Activated T-cell treated with anti-CD3 and anti-CD28 coated beads, Interleukin-2, amount 50 U/mL, for 24 hours (primary cell): ENCODE data around the gene C4orf33.
"Not testable (repeated sequence)": the region's sequence is repeated elsewhere in the genome, so short reads cannot be mapped to it uniquely, and the experiment has no call there.

ENCODE experiments used
- DNase-seq: peaks from one replicate; pipeline ENCODE4 v3.0.0-alpha.2; 2020
- H3K27ac Mint-ChIP-seq: 2 replicates; pipeline ENCODE4 v1.8.0; 2020; ENCODE audit warnings: mild to moderate bottlenecking, mixed read lengths
- H3K27me3 Mint-ChIP-seq: 2 replicates; pipeline ENCODE4 v1.8.0; 2020; ENCODE audit warnings: mixed read lengths
- H3K36me3 Mint-ChIP-seq: 2 replicates; pipeline ENCODE4 v1.8.0; 2020; ENCODE audit warnings: low read depth, mixed read lengths
- H3K4me1 Mint-ChIP-seq: 2 replicates; pipeline ENCODE4 v1.8.0; 2020; ENCODE audit warnings: low read depth, mixed read lengths
- H3K4me3 Mint-ChIP-seq: 2 replicates; pipeline ENCODE4 v1.8.0; 2020; ENCODE audit warnings: mild to moderate bottlenecking, moderate library complexity, mixed read lengths
- H3K9me3 Mint-ChIP-seq: 2 replicates; pipeline ENCODE4 v1.8.0; 2020; ENCODE audit warnings: mixed read lengths

Gene C4orf33

GRCh38 chr4:129109965-129110824, 14.2 kb downstream of the C4orf33 start:
- H3K27me3 Mint-ChIP-seq: no peaks in the 10 kb centered on the region
- H3K4me1 Mint-ChIP-seq: no peaks in the 10 kb centered on the region
- H3K27ac Mint-ChIP-seq: no peak overlapping the region
- H3K36me3 Mint-ChIP-seq: peaks cover 12% of the 10 kb centered on the region
- H3K9me3 Mint-ChIP-seq: no peaks in the 10 kb centered on the region
- no peak for DNase-seq
- no peak overlapping the region for H3K4me3 Mint-ChIP-seq

GRCh38 chr4:129110931-129111330, 15.0 kb downstream of the C4orf33 start:
- Mint-ChIP-seq H3K27me3 (no peaks in the 10 kb centered on the region), H3K9me3 (no peaks in the 10 kb centered on the region), H3K27ac (no peak overlapping the region), H3K4me1 (no peaks in the 10 kb centered on the region), H3K4me3 (no peak overlapping the region), H3K36me3 (peaks cover 12% of the 10 kb centered on the region)
- DNase-seq: no peak

- no peaks in the 10 kb centered on the region for H3K4me1 Mint-ChIP-seq
- DNase-seq: no peak
- no peak overlapping the region for H3K4me3 Mint-ChIP-seq
- H3K27ac Mint-ChIP-seq: no peak overlapping the region
- H3K27me3 Mint-ChIP-seq: no peaks in the 10 kb centered on the region
- no peaks in the 10 kb centered on the region for H3K9me3 Mint-ChIP-seq
- H3K36me3 Mint-ChIP-seq: peaks cover 12% of the 10 kb centered on the region
Measured at GRCh38 chr4:129111919-129112318, 16.0 kb downstream of the C4orf33 start.

- DNase-seq: no peak
- Mint-ChIP-seq H3K27me3 (no peaks in the 10 kb centered on the region), H3K27ac (no peak overlapping the region), H3K4me3 (no peak overlapping the region), H3K4me1 (no peaks in the 10 kb centered on the region), H3K9me3 (no peaks in the 10 kb centered on the region), H3K36me3 (peaks cover 12% of the 10 kb centered on the region)
Measured at GRCh38 chr4:129113434-129113833, 17.5 kb downstream of the C4orf33 start.

GRCh38 chr4:129113919-129114318, 18.0 kb downstream of the C4orf33 start:
- Mint-ChIP-seq H3K27ac (no peak overlapping the region), H3K9me3 (no peaks in the 10 kb centered on the region), H3K36me3 (peaks cover 12% of the 10 kb centered on the region), H3K27me3 (no peaks in the 10 kb centered on the region), H3K4me1 (no peaks in the 10 kb centered on the region), H3K4me3 (no peak overlapping the region)
- no peak for DNase-seq

- H3K4me3 Mint-ChIP-seq: no peak overlapping the region
- H3K27me3 Mint-ChIP-seq: no peaks in the 10 kb centered on the region
- no peaks in the 10 kb centered on the region for H3K36me3 Mint-ChIP-seq
- DNase-seq: no peak
- H3K9me3 Mint-ChIP-seq: no peaks in the 10 kb centered on the region
- H3K27ac Mint-ChIP-seq: no peak overlapping the region
- no peaks in the 10 kb centered on the region for H3K4me1 Mint-ChIP-seq
Measured at GRCh38 chr4:129117705-129118104, 21.8 kb downstream of the C4orf33 start.

GRCh38 chr4:129126614-129127013, 30.7 kb downstream of the C4orf33 start:
- H3K9me3 Mint-ChIP-seq, DNase-seq, H3K36me3 Mint-ChIP-seq, H3K27me3 Mint-ChIP-seq, H3K4me1 Mint-ChIP-seq, H3K4me3 Mint-ChIP-seq, H3K27ac Mint-ChIP-seq: not testable (repeated sequence)

GRCh38 chr4:129129143-129129542, 33.2 kb downstream of the C4orf33 start:
- Mint-ChIP-seq H3K9me3 (peaks cover 3% of the 10 kb centered on the region), H3K4me1 (no peaks in the 10 kb centered on the region), H3K36me3 (no peaks in the 10 kb centered on the region), H3K4me3 (no peak overlapping the region), H3K27me3 (no peaks in the 10 kb centered on the region), H3K27ac (no peak overlapping the region)
- DNase-seq: no peak

GRCh38 chr4:129131343-129131742, 35.4 kb downstream of the C4orf33 start:
- Mint-ChIP-seq H3K9me3 (peaks cover 3% of the 10 kb centered on the region), H3K27me3 (no peaks in the 10 kb centered on the region), H3K4me1 (no peaks in the 10 kb centered on the region), H3K27ac (no peak overlapping the region), H3K36me3 (no peaks in the 10 kb centered on the region), H3K4me3 (no peak overlapping the region)
- no peak for DNase-seq

- no peak for DNase-seq
- Mint-ChIP-seq H3K27me3 (no peaks in the 10 kb centered on the region), H3K27ac (no peak overlapping the region), H3K4me3 (no peak overlapping the region), H3K36me3 (no peaks in the 10 kb centered on the region), H3K4me1 (no peaks in the 10 kb centered on the region), H3K9me3 (no peaks in the 10 kb centered on the region)
Measured at GRCh38 chr4:129136433-129136832, 40.5 kb downstream of the C4orf33 start.

GRCh38 chr4:129138810-129139496, 43.0 kb downstream of the C4orf33 start:
- Mint-ChIP-seq H3K27me3 (no peaks in the 10 kb centered on the region), H3K27ac (no peak overlapping the region), H3K9me3 (no peaks in the 10 kb centered on the region), H3K36me3 (no peaks in the 10 kb centered on the region), H3K4me1 (no peaks in the 10 kb centered on the region), H3K4me3 (no peak overlapping the region)
- DNase-seq: no peak

- Mint-ChIP-seq H3K4me1 (no peaks in the 10 kb centered on the region), H3K4me3 (no peak overlapping the region), H3K27me3 (peaks cover 5% of the 10 kb centered on the region), H3K27ac (no peak overlapping the region), H3K9me3 (no peaks in the 10 kb centered on the region), H3K36me3 (no peaks in the 10 kb centered on the region)
- DNase-seq: no peak
Measured at GRCh38 chr4:129140521-129140920, 44.6 kb downstream of the C4orf33 start.

GRCh38 chr4:129143359-129143758, 47.4 kb downstream of the C4orf33 start:
- no peak overlapping the region for H3K4me3 Mint-ChIP-seq
- no peak overlapping the region for H3K27ac Mint-ChIP-seq

GRCh38 chr4:129144755-129145206, 48.8 kb downstream of the C4orf33 start:
- no peaks in the 10 kb centered on the region for H3K9me3 Mint-ChIP-seq
- no peak overlapping the region for H3K27ac Mint-ChIP-seq
- peaks cover 5% of the 10 kb centered on the region for H3K27me3 Mint-ChIP-seq
- no peak for DNase-seq
- no peaks in the 10 kb centered on the region for H3K36me3 Mint-ChIP-seq
- no peak overlapping the region for H3K4me3 Mint-ChIP-seq
- no peaks in the 10 kb centered on the region for H3K4me1 Mint-ChIP-seq

More at GRCh38 chr4:129143359-129143758, 47.4 kb downstream of the C4orf33 start:
- H3K36me3 Mint-ChIP-seq: no peaks in the 10 kb centered on the region
- H3K4me1 Mint-ChIP-seq: no peaks in the 10 kb centered on the region
- DNase-seq: no peak
- no peaks in the 10 kb centered on the region for H3K9me3 Mint-ChIP-seq
- H3K27me3 Mint-ChIP-seq: peaks cover 5% of the 10 kb centered on the region

GRCh38 chr4:129145222-129145730, 49.3 kb downstream of the C4orf33 start:
- Mint-ChIP-seq H3K36me3 (no peaks in the 10 kb centered on the region), H3K9me3 (no peaks in the 10 kb centered on the region), H3K27ac (no peak overlapping the region), H3K27me3 (peaks cover 5% of the 10 kb centered on the region), H3K4me1 (no peaks in the 10 kb centered on the region), H3K4me3 (no peak overlapping the region)
- DNase-seq: no peak
